ENCODE data around the gene FBXL3. TPM values are rescaled to one million over a fixed set of nuclear protein-coding genes. Genes with fewer than 3 reads are reported as not detected.
"Not testable (repeated sequence)": the region's sequence is repeated elsewhere in the genome, so short reads cannot be mapped to it uniquely, and the experiment has no call there.

The FBXL3 gene
- total RNA-seq, 1 donor from 2014 or later: 18.0 TPM

DNA sequence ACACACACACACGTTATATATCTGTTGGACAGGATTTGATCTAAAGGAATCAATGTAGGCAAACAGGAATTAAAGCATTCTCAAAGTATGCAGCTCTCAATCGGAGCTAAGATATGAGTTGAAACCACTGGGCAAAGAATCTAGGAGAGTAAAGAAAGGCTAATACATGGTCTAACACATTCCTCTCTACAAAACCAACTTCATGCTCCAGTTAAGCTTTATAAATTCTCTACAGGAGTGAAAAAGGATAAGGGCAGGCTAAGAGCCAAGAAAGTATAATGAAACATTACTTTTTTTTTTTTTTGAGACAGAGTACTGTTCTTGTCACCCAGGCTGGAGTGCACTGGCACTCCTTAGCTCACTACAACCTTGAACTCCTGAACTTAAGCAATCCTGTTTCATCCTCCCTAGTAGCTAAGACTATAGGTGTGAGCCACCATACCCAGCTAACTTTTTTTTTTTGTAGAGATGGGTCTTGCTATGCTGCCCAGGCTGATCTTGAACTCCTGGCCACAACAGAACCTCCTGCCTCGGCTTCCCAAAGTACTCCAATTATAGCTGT lies 10.6 kb downstream of the FBXL3 start:
- Mint-ChIP-seq H3K4me1 (ENCODE audit: low read depth) (no peaks in the 10 kb centered on the region), H3K36me3 (ENCODE audit: insufficient read depth) (peaks cover 17% of the 10 kb centered on the region), H3K9me3 (ENCODE audit: low read depth) (no peaks in the 10 kb centered on the region), H3K4me3 (ENCODE audit: low read depth) (no peak overlapping the region), H3K27me3 (no peaks in the 10 kb centered on the region), H3K27ac (no peak overlapping the region)
- TF ChIP-seq CTCF (IDR thresholded peaks at IDR 0.05; ENCODE audit: unreplicated experiment): no peak
- no peak for DNase-seq (ENCODE audit: low spot score, unreplicated experiment)

DNA sequence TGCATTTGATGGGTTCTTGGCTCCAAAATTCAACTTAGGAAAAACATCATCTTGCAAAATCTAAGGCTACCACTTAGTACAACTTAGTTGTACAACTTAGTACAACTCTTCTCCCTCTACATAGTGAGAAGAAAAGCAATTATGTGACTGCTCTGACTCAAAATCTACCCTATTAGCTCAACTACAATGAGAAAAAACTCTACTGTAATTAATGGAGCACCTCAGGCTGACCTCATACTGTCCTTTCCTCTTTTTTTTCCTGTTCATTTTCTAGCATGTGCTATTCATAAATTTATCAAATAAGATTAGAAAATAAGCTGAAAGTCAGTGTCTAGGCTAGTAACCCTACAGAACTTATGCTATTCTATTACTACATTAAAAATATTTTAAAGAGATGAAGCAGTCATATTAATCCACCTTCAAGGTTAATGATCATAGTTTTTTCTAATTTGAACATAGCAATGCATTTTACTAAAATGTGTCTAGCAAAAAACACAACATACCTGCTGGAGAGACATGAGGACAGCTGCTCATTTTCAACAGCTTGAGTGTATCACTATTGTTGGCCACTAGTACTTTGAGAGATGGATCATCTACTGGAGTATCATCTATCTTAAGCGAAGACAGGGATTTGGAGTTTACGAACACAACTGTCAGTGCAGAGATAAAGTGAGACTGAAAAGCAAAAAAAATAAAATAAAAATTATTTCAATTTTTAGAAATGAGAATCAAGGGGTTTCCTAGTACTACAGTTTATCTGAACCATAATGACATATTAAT lies 11.9 kb downstream of the FBXL3 start:
- Mint-ChIP-seq H3K27ac (no peak overlapping the region), H3K36me3 (ENCODE audit: insufficient read depth) (peaks cover 21% of the 10 kb centered on the region), H3K9me3 (ENCODE audit: low read depth) (no peaks in the 10 kb centered on the region), H3K4me3 (ENCODE audit: low read depth) (no peak overlapping the region), H3K27me3 (no peaks in the 10 kb centered on the region), H3K4me1 (ENCODE audit: low read depth) (no peaks in the 10 kb centered on the region)
- DNase-seq (ENCODE audit: low spot score, unreplicated experiment): no peak
- no peak for TF ChIP-seq CTCF (IDR thresholded peaks at IDR 0.05; ENCODE audit: unreplicated experiment)

DNA sequence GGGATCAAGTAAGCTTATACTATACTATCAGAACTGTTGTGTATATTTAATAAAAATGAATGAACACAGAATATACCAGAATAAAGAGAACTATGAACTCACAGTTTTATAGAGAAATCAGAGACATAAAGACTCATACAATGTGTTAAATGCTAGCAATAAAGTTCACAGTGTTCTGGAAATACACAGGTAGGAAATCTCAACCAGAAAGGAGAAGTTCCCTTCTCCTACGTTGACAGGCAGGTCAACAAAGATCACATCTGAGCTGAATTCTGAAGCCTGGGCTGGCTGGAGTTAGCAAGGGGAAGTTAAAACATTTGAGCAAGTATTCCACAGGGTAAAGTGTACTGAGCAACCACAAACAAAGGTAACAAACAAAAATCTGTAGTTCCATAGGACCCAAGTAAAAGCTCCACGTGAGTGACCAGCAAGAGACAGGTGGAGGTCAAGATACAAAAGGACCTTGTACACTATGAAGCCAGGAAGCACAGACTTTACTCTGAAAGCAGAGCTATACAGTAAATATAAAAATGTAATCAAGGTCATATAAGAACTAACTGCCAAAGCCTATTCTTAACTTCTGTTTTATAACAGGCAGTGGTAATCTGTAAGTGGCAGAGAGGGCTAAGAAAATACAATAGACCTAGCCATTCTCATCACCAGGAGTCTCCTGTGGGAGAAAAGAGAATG lies 13.0 kb downstream of the FBXL3 start:
- no peak for DNase-seq (ENCODE audit: low spot score, unreplicated experiment)
- H3K4me1 Mint-ChIP-seq (ENCODE audit: low read depth): no peaks in the 10 kb centered on the region
- H3K36me3 Mint-ChIP-seq (ENCODE audit: insufficient read depth): peaks cover 28% of the 10 kb centered on the region
- no peak for TF ChIP-seq CTCF (IDR thresholded peaks at IDR 0.05; ENCODE audit: unreplicated experiment)
- no peaks in the 10 kb centered on the region for H3K27me3 Mint-ChIP-seq
- H3K27ac Mint-ChIP-seq: no peak overlapping the region
- no peak overlapping the region for H3K4me3 Mint-ChIP-seq (ENCODE audit: low read depth)
- no peaks in the 10 kb centered on the region for H3K9me3 Mint-ChIP-seq (ENCODE audit: low read depth)

- not testable (repeated sequence) for H3K9me3 Mint-ChIP-seq (ENCODE audit: low read depth); H3K4me1 Mint-ChIP-seq (ENCODE audit: low read depth); DNase-seq (ENCODE audit: low spot score, unreplicated experiment); H3K27ac Mint-ChIP-seq; H3K4me3 Mint-ChIP-seq (ENCODE audit: low read depth); H3K27me3 Mint-ChIP-seq
- peaks cover 27% of the 10 kb centered on the region for H3K36me3 Mint-ChIP-seq (ENCODE audit: insufficient read depth)
Measured at GRCh38 chr13:77009719-77010118, 17.2 kb downstream of the FBXL3 start.

- no peaks in the 10 kb centered on the region for H3K9me3 Mint-ChIP-seq (ENCODE audit: low read depth)
- TF ChIP-seq CTCF (IDR thresholded peaks at IDR 0.05; ENCODE audit: unreplicated experiment): no peak
- H3K27ac Mint-ChIP-seq: no peak overlapping the region
- no peaks in the 10 kb centered on the region for H3K4me1 Mint-ChIP-seq (ENCODE audit: low read depth)
- H3K27me3 Mint-ChIP-seq: no peaks in the 10 kb centered on the region
- no peak overlapping the region for H3K4me3 Mint-ChIP-seq (ENCODE audit: low read depth)
- peaks cover 30% of the 10 kb centered on the region for H3K36me3 Mint-ChIP-seq (ENCODE audit: insufficient read depth)
- no peak for DNase-seq (ENCODE audit: low spot score, unreplicated experiment)
Measured at GRCh38 chr13:77009011-77009410, 17.9 kb downstream of the FBXL3 start.

DNA sequence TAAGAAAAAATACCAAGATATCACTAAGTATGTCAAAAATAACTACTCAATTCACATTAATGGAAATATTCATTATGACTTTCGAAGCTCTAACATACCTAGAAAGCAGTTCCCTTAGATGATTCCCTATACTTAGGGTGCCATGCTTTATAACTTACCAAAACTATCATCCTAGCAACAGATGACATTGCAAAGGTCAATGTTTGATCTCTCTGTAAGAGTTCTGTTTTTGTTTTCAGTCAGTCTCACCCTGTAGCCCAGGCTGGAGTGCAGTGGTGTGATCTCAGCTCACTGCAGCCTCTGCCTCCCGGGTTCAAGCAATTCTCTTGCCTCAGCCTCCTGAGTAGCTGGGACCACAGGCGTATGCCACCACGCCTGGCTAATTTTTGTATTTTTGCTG lies 18.6 kb downstream of the FBXL3 start:
- not testable (repeated sequence) for H3K9me3 Mint-ChIP-seq (ENCODE audit: low read depth); H3K27ac Mint-ChIP-seq; H3K4me3 Mint-ChIP-seq (ENCODE audit: low read depth); DNase-seq (ENCODE audit: low spot score, unreplicated experiment); H3K4me1 Mint-ChIP-seq (ENCODE audit: low read depth); H3K27me3 Mint-ChIP-seq
- H3K36me3 Mint-ChIP-seq (ENCODE audit: insufficient read depth): peaks cover 26% of the 10 kb centered on the region

All from progenitor cell of endocrine pancreas (in vitro differentiated cells).